Esophagus squamous epithelium (tissue), 4 donors: ENCODE measurements around the gene PCDHB11.
"Not testable (repeated sequence)": the region's sequence is repeated elsewhere in the genome, so short reads cannot be mapped to it uniquely, and the experiment has no call there.

Experiments
- CTCF ChIP-seq, 6 experiments: fragments of 450-650 bp in 4 of 6; fragments of 200-600 bp in 2 of 6; sonication (generic) in 2 of 6; IDR thresholded peaks; one replicate each; pipeline ENCODE4 v1.5.1; 2016 to 2019; ENCODE audit warnings: antibody characterized with exemption in 6 of 6, mild to moderate bottlenecking in 4 of 6, moderate library complexity in 4 of 6
- POLR2A ChIP-seq, 4 donors: fragments of 450-650 bp; IDR thresholded peaks; one replicate each; pipeline ENCODE4 v1.6.1; 2017; ENCODE audit warnings: antibody characterized with exemption in 4 of 4, mild to moderate bottlenecking in 4 of 4, moderate library complexity in 3 of 4

- not testable (repeated sequence) for TF ChIP-seq CTCF, POLR2A (IDR thresholded peaks at IDR 0.05)
Observed at GRCh38 chr5:141224844-141225243, 25.4 kb downstream of the PCDHB11 start.
